ENCODE data around the gene ZMIZ1. TPM values are rescaled to one million over a fixed set of nuclear protein-coding genes. Genes with fewer than 3 reads are reported as not detected.

ZMIZ1 gene
- total RNA-seq, 1 experiment from 2014 or later = 23.5 TPM

- H3K4me3 Mint-ChIP-seq (ENCODE audit: low read depth, unreplicated experiment) = no peak overlapping the region
- H3K36me3 Mint-ChIP-seq (ENCODE audit: insufficient read depth, unreplicated experiment) = no peaks in the 10 kb centered on the region
- no peaks in the 10 kb centered on the region for H3K9me3 Mint-ChIP-seq (ENCODE audit: low read depth, unreplicated experiment)
- TF ChIP-seq CTCF (IDR thresholded peaks at IDR 0.05; ENCODE audit: unreplicated experiment) = no peak
- peaks cover 37% of the 10 kb centered on the region for H3K27me3 Mint-ChIP-seq (ENCODE audit: unreplicated experiment)
- CTCF ChIA-PET = no interaction called here
- DNase-seq = no peak
- BruUV-seq (replicated peaks) = no TSS peak
- H3K4me1 Mint-ChIP-seq (ENCODE audit: low read depth, unreplicated experiment) = peaks cover under 1% of the 10 kb centered on the region
- intact Hi-C loops (cut with micrococcal nuclease; ENCODE audit: unreplicated experiment) = loop anchor here (1.0 kb wide), 1 partner anchor 41 kb away; no protein-coding TSS in a partner anchor
- no peak overlapping the region for H3K27ac Mint-ChIP-seq (ENCODE audit: unreplicated experiment)
These were observed 25.9 kb upstream of the ZMIZ1 start for GRCh38 chr10:79042639-79043411.

- peaks cover 8% of the 10 kb centered on the region for H3K4me1 Mint-ChIP-seq (ENCODE audit: low read depth, unreplicated experiment)
- intact Hi-C loops (cut with micrococcal nuclease; ENCODE audit: unreplicated experiment) = no loop called here
- no peak overlapping the region for H3K27ac Mint-ChIP-seq (ENCODE audit: unreplicated experiment)
- no peak for TF ChIP-seq CTCF (IDR thresholded peaks at IDR 0.05; ENCODE audit: unreplicated experiment)
- H3K27me3 Mint-ChIP-seq (ENCODE audit: unreplicated experiment) = peaks cover 37% of the 10 kb centered on the region
- H3K4me3 Mint-ChIP-seq (ENCODE audit: low read depth, unreplicated experiment) = no peak overlapping the region
- H3K36me3 Mint-ChIP-seq (ENCODE audit: insufficient read depth, unreplicated experiment) = no peaks in the 10 kb centered on the region
- CTCF ChIA-PET = no interaction called here
- DNase-seq = no peak
- no peaks in the 10 kb centered on the region for H3K9me3 Mint-ChIP-seq (ENCODE audit: low read depth, unreplicated experiment)
- BruUV-seq (replicated peaks) = no TSS peak
These were observed 24.6 kb upstream of the ZMIZ1 start for GRCh38 chr10:79044036-79044632.

- intact Hi-C loops (cut with micrococcal nuclease; ENCODE audit: unreplicated experiment) = no loop called here
- H3K27me3 Mint-ChIP-seq (ENCODE audit: unreplicated experiment) = peaks cover 37% of the 10 kb centered on the region
- CTCF ChIA-PET = no interaction called here
- no peak for TF ChIP-seq CTCF (IDR thresholded peaks at IDR 0.05; ENCODE audit: unreplicated experiment)
- H3K4me1 Mint-ChIP-seq (ENCODE audit: low read depth, unreplicated experiment) = peaks cover 8% of the 10 kb centered on the region
- no peak overlapping the region for H3K4me3 Mint-ChIP-seq (ENCODE audit: low read depth, unreplicated experiment)
- DNase-seq = no peak
- no peaks in the 10 kb centered on the region for H3K9me3 Mint-ChIP-seq (ENCODE audit: low read depth, unreplicated experiment)
- no peak overlapping the region for H3K27ac Mint-ChIP-seq (ENCODE audit: unreplicated experiment)
- no TSS peak for BruUV-seq (replicated peaks)
- H3K36me3 Mint-ChIP-seq (ENCODE audit: insufficient read depth, unreplicated experiment) = no peaks in the 10 kb centered on the region
These were observed 23.9 kb upstream of the ZMIZ1 start for GRCh38 chr10:79044846-79045245.

GRCh38 chr10:79045566-79046175 is 23.1 kb upstream of the ZMIZ1 start:
- Mint-ChIP-seq H3K4me1 (ENCODE audit: low read depth, unreplicated experiment) (peaks cover 8% of the 10 kb centered on the region), H3K9me3 (ENCODE audit: low read depth, unreplicated experiment) (no peaks in the 10 kb centered on the region), H3K36me3 (ENCODE audit: insufficient read depth, unreplicated experiment) (no peaks in the 10 kb centered on the region), H3K27me3 (ENCODE audit: unreplicated experiment) (peaks cover 35% of the 10 kb centered on the region), H3K27ac (ENCODE audit: unreplicated experiment) (no peak overlapping the region), H3K4me3 (ENCODE audit: low read depth, unreplicated experiment) (no peak overlapping the region)
- TF ChIP-seq CTCF (IDR thresholded peaks at IDR 0.05; ENCODE audit: unreplicated experiment) = no peak
- no TSS peak for BruUV-seq (replicated peaks)
- CTCF ChIA-PET = interaction anchor here (0.6 kb wide), 1 partner anchor 9 kb away, joined by 3 read pairs; no protein-coding TSS in a partner anchor
- intact Hi-C loops (cut with micrococcal nuclease; ENCODE audit: unreplicated experiment) = no loop called here
- DNase-seq = no peak

All from Calu3 (cell line).